HCT116 (cell line): ENCODE measurements around the gene ANO4. TPM values are rescaled to one million over a fixed set of nuclear protein-coding genes. Genes with fewer than 3 reads are reported as not detected.
A peak's percentile ranks its signal among the peaks of the same experiment; 100 is the strongest.

Experiments
- ATAC-seq: fragments of 200-7000 bp; cut with Tn5 transposase; 2 replicates; pipeline ENCODE4 v1.9.1; 2020; ENCODE audit warnings: mild to moderate bottlenecking, moderate library complexity
- BruUV-seq: library from RNA; stranded (reverse); fragments of 400-500 nt; replicated peaks from 2 replicates; lab custom pipeline; 2021; lab: Mats Ljungman, UMichigan
- CTCF ChIA-PET: fragments of 300-600 bp; sonication (Branson Sonifier 250); formaldehyde crosslinking; loops from one replicate; lab custom pipeline; 2021; ENCODE audit warnings: antibody characterized with exemption; lab: Charles Lee
- POLR2A ChIA-PET: fragments of 300-600, 350-600 bp; sonication (Branson Sonifier 250); formaldehyde crosslinking; loops from one replicate; lab custom pipeline; 2021; ENCODE audit warnings: antibody characterized with exemption; lab: Charles Lee
- RAD21 ChIA-PET, 2 experiments: fragments of 300-600 bp; sonication (Branson Sonifier 250); formaldehyde crosslinking; loops; one replicate each; lab custom pipeline; 2023; ENCODE audit warnings: low total read pairs in 2 of 2; ENCODE audit not compliant: uncharacterized antibody in 2 of 2, unreplicated experiment in 2 of 2, low non-redundant PET in 1 of 2; lab: Charles Lee
- DNase-seq: peaks from one replicate; pipeline ENCODE4 v3.0.0-alpha.2; 2010; ENCODE audit warnings: low read depth, low spot score
- H2AFZ ChIP-seq: fragments of 200-600 bp; shearing (Covaris generic), sonication (generic); 2 replicates; pipeline ENCODE4 v1.6.1; 2017; ENCODE audit warnings: low read depth, mixed run types, mixed read lengths, antibody characterized with exemption, low read length; ENCODE audit not compliant: poor library complexity, severe bottlenecking
- H3K27ac ChIP-seq: 2 replicates; pipeline ENCODE4 v1.5.1; 2012; ENCODE audit warnings: low read depth, low read length
- H3K27me3 ChIP-seq: fragments of 200-600 bp; sonication (generic); 2 replicates; pipeline ENCODE4 v1.6.1; 2016; ENCODE audit warnings: mixed run types, low read length, mixed read lengths; ENCODE audit not compliant: insufficient read depth
- H3K36me3 ChIP-seq, 2 experiments: fragments of 200-500 bp in 1 of 2; fragments of 200-600 bp in 1 of 2; sonication (Bioruptor generic) in 1 of 2; sonication (generic) in 1 of 2; 2 replicates each; pipeline versions ENCODE4 v1.5.1 to v1.6.1; 2014 to 2016; ENCODE audit warnings: low read length in 2 of 2, inconsistent platforms in 1 of 2, mixed read lengths in 1 of 2, mixed run types in 1 of 2; ENCODE audit not compliant: insufficient read depth in 2 of 2, control insufficient read depth in 1 of 2
- H3K4me1 ChIP-seq, 2 experiments: fragments of 200-600 bp in 1 of 2; sonication (generic) in 1 of 2; 2 replicates each; pipeline versions ENCODE4 v1.5.1 to v1.6.1; 2012 to 2017; ENCODE audit warnings: low read length in 2 of 2, inconsistent platforms in 1 of 2, mild to moderate bottlenecking in 1 of 2, mixed read lengths in 1 of 2, mixed run types in 1 of 2, moderate library complexity in 1 of 2; ENCODE audit not compliant: insufficient read depth in 2 of 2, control insufficient read depth in 1 of 2
- H3K4me2 ChIP-seq: fragments of 200-600 bp; sonication (generic); 2 replicates; pipeline ENCODE4 v1.6.1; 2017; ENCODE audit warnings: mixed run types, low read length, mixed read lengths
- H3K4me3 ChIP-seq, 2 experiments: fragments of 200-600 bp in 1 of 2; sonication (generic) in 1 of 2; replicated peaks in 1 of 2; 2 replicates each; pipeline ENCODE4 v1.5.1; 2011 to 2016; ENCODE audit warnings: low read length in 2 of 2, control low read depth in 1 of 2, low read depth in 1 of 2, mild to moderate bottlenecking in 1 of 2, mixed read lengths in 1 of 2, mixed run types in 1 of 2
- H3K79me2 ChIP-seq: fragments of 200-600 bp; sonication (generic); 2 replicates; pipeline ENCODE4 v1.6.1; 2017; ENCODE audit warnings: mild to moderate bottlenecking, mixed run types, low read length, moderate library complexity, mixed read lengths; ENCODE audit not compliant: insufficient read depth
- H3K9ac ChIP-seq: fragments of 200-600 bp; sonication (generic); 2 replicates; pipeline ENCODE4 v1.6.1; 2016; ENCODE audit warnings: low read length, mixed read lengths
- H3K9me2 ChIP-seq: fragments of 200-600 bp; sonication (generic), shearing (Covaris generic); 2 replicates; pipeline ENCODE4 v1.6.1; 2017; ENCODE audit warnings: mixed run types, mild to moderate bottlenecking, moderate library complexity; ENCODE audit not compliant: insufficient read depth
- H3K9me3 ChIP-seq, 2 experiments: fragments of 200-500 bp in 1 of 2; fragments of 200-600 bp in 1 of 2; sonication (Bioruptor generic) in 1 of 2; sonication (generic) in 1 of 2; 2 replicates each; pipeline ENCODE4 v1.6.1; 2014 to 2017; ENCODE audit warnings: low read length in 2 of 2, mixed read lengths in 2 of 2, inconsistent platforms in 1 of 2, low read depth in 1 of 2, mild to moderate bottlenecking in 1 of 2, mixed run types in 1 of 2, moderate library complexity in 1 of 2; ENCODE audit not compliant: control insufficient read depth in 1 of 2, insufficient read depth in 1 of 2
- H4K20me1 ChIP-seq: fragments of 200-600 bp; sonication (generic), shearing (Covaris generic); 2 replicates; pipeline ENCODE4 v1.6.1; 2017; ENCODE audit warnings: mixed run types, mild to moderate bottlenecking, moderate library complexity; ENCODE audit not compliant: insufficient read depth
- CBX3 ChIP-seq: IDR thresholded peaks from 2 replicates; pipeline ENCODE4 v1.6.1; 2012; ENCODE audit warnings: low read depth
- CEBPB ChIP-seq: IDR thresholded peaks from 2 replicates; pipeline ENCODE4 v1.6.1; 2012; ENCODE audit warnings: low read depth
- EZH2 ChIP-seq: fragments of 200-600 bp; sonication (generic); IDR thresholded peaks from 2 replicates; pipeline ENCODE4 v1.6.1; 2017; ENCODE audit warnings: antibody characterized with exemption, mixed run types
- FOSL1 ChIP-seq: IDR thresholded peaks from 2 replicates; pipeline ENCODE4 v1.6.1; 2012; ENCODE audit warnings: low read depth
- MAX ChIP-seq: IDR thresholded peaks from 2 replicates; pipeline ENCODE4 v1.6.1; 2012
- RAD21 ChIP-seq: IDR thresholded peaks from 2 replicates; pipeline ENCODE4 v1.6.1; 2012; ENCODE audit warnings: low read depth, mild to moderate bottlenecking
- REST ChIP-seq: IDR thresholded peaks from 2 replicates; pipeline ENCODE4 v1.6.1; 2012; ENCODE audit warnings: low read depth
- TCF7L2 ChIP-seq: IDR thresholded peaks from 2 replicates; pipeline ENCODE4 v1.7.0; 2011; ENCODE audit warnings: borderline replicate concordance, inconsistent platforms; ENCODE audit not compliant: insufficient read depth, insufficient read length; ENCODE audit errors: extremely low read depth
- ZBTB33 ChIP-seq: IDR thresholded peaks from 2 replicates; pipeline ENCODE4 v1.6.1; 2011; ENCODE audit warnings: mild to moderate bottlenecking, low read length, moderate library complexity; ENCODE audit not compliant: insufficient replicate concordance; ENCODE audit errors: extremely low read depth
- ZFX ChIP-seq: fragments of 450-650 bp; IDR thresholded peaks from 2 replicates; pipeline ENCODE4 v1.6.1; 2017
- ZNF274 ChIP-seq: fragments of 200-500 bp; sonication (Bioruptor generic); IDR thresholded peaks from 2 replicates; pipeline ENCODE4 v1.6.1; 2014; ENCODE audit warnings: mild to moderate bottlenecking, low read depth, low read length, inconsistent platforms
- intact Hi-C: fragments of 100-400 bp; cut with micrococcal nuclease; formaldehyde crosslinking; loops from 2 replicates; pipeline ENCODE4 v1.10.0; 2022
- total RNA-seq: library from RNA; stranded (reverse); gene quantifications from one replicate; pipeline ENCODE4 v1.2.1, GENCODE V29; 2021; ENCODE audit not compliant: unreplicated experiment

The ANO4 gene
- total RNA-seq, 1 experiment from 2014 or later, result 1.7 TPM

GRCh38 chr12:101051151-101051550, 256.6 kb downstream of the ANO4 start:
- no peaks in the 10 kb centered on the region for H3K79me2 ChIP-seq
- TF ChIP-seq FOSL1 (no peak), ZFX (no peak), TCF7L2 (no peak), CEBPB (no peak), ZBTB33 (no peak), CBX3 (no peak), EZH2 (no peak), MAX (no peak), RAD21 (no peak), REST (no peak), ZNF274 (no peak)
- ATAC-seq, result no peak
- no peaks in the 10 kb centered on the region for H3K27me3 ChIP-seq
- no peak overlapping the region for H2AFZ ChIP-seq
- no peak overlapping the region for H3K9ac ChIP-seq
- H3K27ac ChIP-seq, result peak overlapping the region; percentile 37; the same call in 1 of the 2 replicates
- H3K36me3 ChIP-seq, result no peaks in the 10 kb centered on the region
- no peaks in the 10 kb centered on the region for H3K9me2 ChIP-seq
- intact Hi-C loops, result no loop called here
- H3K4me3 ChIP-seq, result no peak overlapping the region
- peak overlapping the region; percentile 65; the same call in 1 of the 2 replicates for H3K4me2 ChIP-seq
- peaks cover 19 to 24% of the 10 kb centered on the region in 2 experiments; a peak in 3 of 4 replicates for H3K4me1 ChIP-seq
- DNase-seq, result no peak
- no peaks in the 10 kb centered on the region for H4K20me1 ChIP-seq
- POLR2A ChIA-PET, result no interaction called here
- CTCF ChIA-PET, result no interaction called here
- RAD21 ChIA-PET, result no interaction called here
- no TSS peak for BruUV-seq
- H3K9me3 ChIP-seq, result no peaks in the 10 kb centered on the region
